GM12873 (cell line): Measurements from ENCODE around the gene VTI1A.

Experiments used
- CTCF ChIP-seq: IDR thresholded peaks from 2 replicates; pipeline ENCODE4 v1.5.1; 2012; ENCODE audit warnings: low read depth, mild to moderate bottlenecking, moderate library complexity, low read length, control low read depth; ENCODE audit not compliant: insufficient read depth; ENCODE audit errors: missing control alignments

The VTI1A gene

DNA sequence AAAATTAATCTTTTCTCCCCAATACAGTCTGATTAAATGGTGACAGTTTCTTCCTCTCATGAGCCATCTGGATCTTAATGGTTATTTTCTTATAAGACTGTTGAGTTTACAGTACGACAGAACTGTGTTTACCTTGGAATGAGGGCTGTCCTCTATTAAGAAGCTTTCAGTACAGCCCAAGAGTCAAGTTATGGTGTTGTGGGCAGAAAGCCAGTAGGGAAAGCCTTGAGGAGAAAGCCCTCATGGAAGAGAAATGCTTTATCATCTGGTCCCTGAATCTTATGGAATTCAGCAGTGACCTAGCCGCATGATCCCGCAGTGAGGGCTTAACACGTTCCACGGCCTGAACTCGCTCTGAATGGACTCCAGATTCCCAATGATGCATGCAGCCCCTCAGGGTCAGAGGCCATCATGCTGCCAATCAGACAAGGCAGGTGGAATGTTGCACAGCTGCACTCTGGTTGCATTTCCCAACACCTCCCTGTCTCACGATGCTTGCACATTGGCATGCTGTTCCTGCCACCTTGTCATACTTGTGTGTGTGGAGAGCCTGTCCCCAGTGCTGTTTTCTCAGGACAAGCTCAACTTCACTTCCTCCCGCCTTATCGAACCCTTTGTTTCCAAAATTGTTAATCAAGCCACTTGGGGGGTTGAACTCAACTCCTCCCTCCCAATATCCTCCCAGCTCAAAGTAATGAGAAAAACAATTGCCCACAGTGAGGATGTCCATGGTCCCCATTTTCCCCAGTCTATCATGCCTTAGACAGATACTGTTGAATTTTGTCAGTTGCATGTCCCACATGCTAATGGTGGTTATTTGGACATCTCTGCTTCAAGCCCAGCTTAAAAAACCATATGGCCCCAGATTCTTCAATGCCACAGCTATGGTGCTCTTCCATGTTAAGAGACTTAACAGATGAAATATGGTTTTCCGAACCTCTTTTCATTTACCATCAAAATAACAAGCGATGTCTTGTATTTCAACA, 291.9 kb downstream of the VTI1A start:
- no peak for TF ChIP-seq CTCF

- TF ChIP-seq CTCF: no peak
These were observed 292.8 kb downstream of the VTI1A start for GRCh38 chr10:112739592-112740353.

DNA sequence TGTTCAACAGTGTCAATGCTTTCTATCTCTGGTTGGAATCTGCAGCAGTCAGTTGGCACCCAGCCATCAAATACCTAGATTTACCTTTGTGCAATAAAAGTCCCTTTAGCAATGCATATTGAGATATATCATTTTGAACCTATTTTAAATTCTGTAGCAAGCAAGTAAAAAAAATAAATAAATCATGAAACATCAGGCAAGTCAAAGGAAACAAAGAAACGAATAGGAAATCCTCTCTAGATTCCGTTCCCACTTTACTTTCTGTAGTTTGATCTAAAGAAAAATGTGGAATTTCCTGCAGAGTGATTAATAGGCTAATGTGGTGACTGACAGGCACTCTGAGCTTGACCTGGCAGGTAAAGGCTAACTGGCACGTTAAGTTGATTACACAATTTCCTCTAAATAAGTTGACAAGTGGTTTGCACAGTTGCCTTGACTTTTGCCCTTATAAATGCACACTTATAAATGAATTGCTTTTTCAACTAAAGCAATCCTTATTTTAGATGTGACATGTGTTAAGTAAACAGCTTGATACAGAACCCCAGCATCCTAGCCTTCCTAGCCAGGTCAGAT, 294.9 kb downstream of the VTI1A start:
- no peak for TF ChIP-seq CTCF

- no peak for TF ChIP-seq CTCF
These were observed 297.4 kb downstream of the VTI1A start for GRCh38 chr10:112744181-112745096.

DNA sequence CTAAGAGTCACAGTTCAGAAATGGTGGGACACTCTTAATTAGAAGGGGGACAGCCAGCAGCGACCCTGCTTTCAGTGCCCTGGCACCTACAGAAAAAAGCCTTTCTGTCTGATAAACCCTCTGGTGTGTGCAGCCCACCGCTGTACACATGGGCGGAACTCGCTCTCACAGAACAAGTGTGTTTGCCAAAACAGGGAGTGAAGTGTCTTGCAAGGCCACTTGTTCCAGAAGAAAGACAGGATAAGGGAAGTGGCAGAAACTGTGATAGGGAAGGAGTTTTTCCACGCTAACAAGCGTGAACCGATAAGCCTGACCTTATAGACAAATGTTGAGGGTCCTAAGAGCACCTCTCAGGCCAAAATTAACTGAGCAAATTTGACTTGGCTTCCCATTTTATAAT, 299.3 kb downstream of the VTI1A start:
- no peak for TF ChIP-seq CTCF

- TF ChIP-seq CTCF: no peak
These were observed 303.6 kb downstream of the VTI1A start for GRCh38 chr10:112750427-112751167.
